HG03159 (cell line): ENCODE data around the gene HOXD10.

Experiments used
- ATAC-seq: cut with Tn5 transposase; IDR thresholded peaks from one replicate; pipeline ENCODE4 v1.9.1; 2021; ENCODE audit warnings: mild to moderate bottlenecking, moderate library complexity; ENCODE audit not compliant: unreplicated experiment

The HOXD10 gene

GRCh38 chr2:176121190-176122051 lies 4.8 kb downstream of the HOXD10 start:
- ATAC-seq = no peak

- no peak for ATAC-seq
Observed at GRCh38 chr2:176122052-176122682, 5.6 kb downstream of the HOXD10 start.

GRCh38 chr2:176122683-176123410 lies 6.3 kb downstream of the HOXD10 start, which contains the start of gene HOXD9:
TSS of gene HOXD9 (plus strand) at chr2:176122719. CDS start at chr2:176122769, 50 bp downstream.
- ATAC-seq = no peak

- ATAC-seq = no peak
Observed at GRCh38 chr2:176123411-176124109, 7.0 kb downstream of the HOXD10 start.

GRCh38 chr2:176124110-176124946 lies 7.8 kb downstream of the HOXD10 start:
- ATAC-seq = no peak

GRCh38 chr2:176124947-176125771 lies 8.6 kb downstream of the HOXD10 start:
- ATAC-seq = no peak

GRCh38 chr2:176125772-176126054 lies 9.1 kb downstream of the HOXD10 start:
- no peak for ATAC-seq

GRCh38 chr2:176126929-176127773 lies 10.6 kb downstream of the HOXD10 start:
- ATAC-seq = no peak

GRCh38 chr2:176127774-176128072 lies 11.1 kb downstream of the HOXD10 start:
- ATAC-seq = no peak

- no peak for ATAC-seq
Observed at GRCh38 chr2:176128172-176128981, 11.8 kb downstream of the HOXD10 start.

- ATAC-seq = no peak
Observed at GRCh38 chr2:176128982-176129796, 12.6 kb downstream of the HOXD10 start, which contains the start of gene HOXD8. TSS of gene HOXD8 (plus strand) at chr2:176129705. CDS start at chr2:176130367, 662 bp downstream.

- no peak for ATAC-seq
Observed at GRCh38 chr2:176129813-176130146, 13.2 kb downstream of the HOXD10 start.

GRCh38 chr2:176130147-176130956 lies 13.8 kb downstream of the HOXD10 start:
- no peak for ATAC-seq

- no peak for ATAC-seq
Observed at GRCh38 chr2:176130957-176131847, 14.6 kb downstream of the HOXD10 start.

GRCh38 chr2:176131848-176132158 lies 15.2 kb downstream of the HOXD10 start:
- no peak for ATAC-seq
